HG03342 (cell line): ENCODE data around the gene SPTBN4.
"Not testable (repeated sequence)": the region's sequence is repeated elsewhere in the genome, so short reads cannot be mapped to it uniquely, and the experiment has no call there.

Experiments
- ATAC-seq: cut with Tn5 transposase; IDR thresholded peaks from one replicate; pipeline ENCODE4 v1.9.1; 2021; ENCODE audit warnings: mild to moderate bottlenecking, moderate library complexity; ENCODE audit not compliant: unreplicated experiment

Gene SPTBN4

GRCh38 chr19:40613690-40614621 lies 147.2 kb downstream of the SPTBN4 start:
- peak; percentile 37 for ATAC-seq

GRCh38 chr19:40614622-40615411 lies 148.0 kb downstream of the SPTBN4 start:
- ATAC-seq = no peak

- ATAC-seq = no peak
These were observed 149.4 kb downstream of the SPTBN4 start for GRCh38 chr19:40616178-40616577.

GRCh38 chr19:40616941-40617340 lies 150.1 kb downstream of the SPTBN4 start:
- ATAC-seq = no peak

GRCh38 chr19:40617961-40618360 lies 151.2 kb downstream of the SPTBN4 start:
- ATAC-seq = no peak

GRCh38 chr19:40619333-40620160 lies 152.7 kb downstream of the SPTBN4 start:
- ATAC-seq = no peak

GRCh38 chr19:40620161-40620485 lies 153.3 kb downstream of the SPTBN4 start:
- no peak for ATAC-seq

GRCh38 chr19:40621283-40621682 lies 154.5 kb downstream of the SPTBN4 start:
- no peak for ATAC-seq

- ATAC-seq = no peak
These were observed 155.4 kb downstream of the SPTBN4 start for GRCh38 chr19:40621966-40622772.

- ATAC-seq = no peak
These were observed 155.9 kb downstream of the SPTBN4 start for GRCh38 chr19:40622773-40623075.

- ATAC-seq = no peak
These were observed 156.8 kb downstream of the SPTBN4 start for GRCh38 chr19:40623403-40624251.

GRCh38 chr19:40624369-40625153 lies 157.8 kb downstream of the SPTBN4 start:
- not testable (repeated sequence) for ATAC-seq

GRCh38 chr19:40625406-40626120 lies 158.8 kb downstream of the SPTBN4 start:
- ATAC-seq = no peak
